Mesendoderm (in vitro differentiated cells): Measurements from ENCODE around the gene LASP1.

Experiments used
- DNase-seq: peaks from one replicate; pipeline ENCODE4 v3.0.0; 2013
- H2AK5ac ChIP-seq: 2 replicates; pipeline ENCODE4 v1.6.1; 2013; ENCODE audit warnings: low read length, inconsistent platforms
- H2BK120ac ChIP-seq: 2 replicates; pipeline ENCODE4 v1.6.1; 2013; ENCODE audit warnings: low read depth, mild to moderate bottlenecking, low read length, moderate library complexity, mixed read lengths
- H2BK15ac ChIP-seq: replicated peaks from 2 replicates; pipeline ENCODE4 v1.6.1; 2013; ENCODE audit warnings: low read depth, mild to moderate bottlenecking, moderate library complexity
- H2BK5ac ChIP-seq: 2 replicates; pipeline ENCODE4 v1.6.1; 2013; ENCODE audit warnings: low read length, inconsistent platforms
- H3K18ac ChIP-seq: 2 replicates; pipeline ENCODE4 v1.6.1; 2013; ENCODE audit warnings: mild to moderate bottlenecking, low read length, mixed read lengths
- H3K23ac ChIP-seq: one replicate; pipeline ENCODE4 v1.6.1; 2013; ENCODE audit warnings: low read length
- H3K27ac ChIP-seq: 2 replicates; pipeline ENCODE4 v1.5.1; 2013; ENCODE audit warnings: low read depth, mild to moderate bottlenecking, inconsistent platforms, low read length, moderate library complexity
- H3K27me3 ChIP-seq: 2 replicates; pipeline ENCODE4 v1.6.1; 2013; ENCODE audit warnings: low read length, control low read depth, mild to moderate bottlenecking, inconsistent platforms; ENCODE audit not compliant: insufficient read depth, poor library complexity
- H3K36me3 ChIP-seq: 2 replicates; pipeline ENCODE4 v1.6.1; 2013; ENCODE audit warnings: low read length, inconsistent platforms; ENCODE audit not compliant: control insufficient read depth, insufficient read depth
- H3K4ac ChIP-seq: one replicate; pipeline ENCODE4 v1.6.1; 2013; ENCODE audit warnings: low read depth, mild to moderate bottlenecking, low read length, moderate library complexity
- H3K4me1 ChIP-seq: 2 replicates; pipeline ENCODE4 v1.6.1; 2013; ENCODE audit warnings: low read depth, low read length, inconsistent platforms; ENCODE audit not compliant: control insufficient read depth
- H3K4me2 ChIP-seq: 2 replicates; pipeline ENCODE4 v1.6.1; 2013; ENCODE audit warnings: low read length
- H3K4me3 ChIP-seq: 2 replicates; pipeline ENCODE4 v1.5.1; 2013; ENCODE audit warnings: mild to moderate bottlenecking, low read length
- H3K56ac ChIP-seq: one replicate; pipeline ENCODE4 v1.6.1; 2013; ENCODE audit warnings: low read length
- H3K79me1 ChIP-seq: 2 replicates; pipeline ENCODE4 v1.6.1; 2013; ENCODE audit warnings: low read length, inconsistent platforms
- H3K79me2 ChIP-seq: 2 replicates; pipeline ENCODE4 v1.6.1; 2013; ENCODE audit warnings: mild to moderate bottlenecking, low read length; ENCODE audit not compliant: control insufficient read depth, insufficient read depth
- H3K9ac ChIP-seq: 2 replicates; pipeline ENCODE4 v1.6.1; 2013; ENCODE audit warnings: low read length, inconsistent platforms
- H4K5ac ChIP-seq: one replicate; pipeline ENCODE4 v1.6.1; 2013; ENCODE audit warnings: low read length
- H4K8ac ChIP-seq: one replicate; pipeline ENCODE4 v1.6.1; 2013; ENCODE audit warnings: low read depth, mild to moderate bottlenecking, control low read depth, low read length, moderate library complexity
- WGBS: extraction: QIAGEN DNeasy Blood & Tissue Kit; methylation state at CpG from one replicate; pipeline ENCODE4 v1.1.7; 2013; ENCODE audit warnings: low lambda C conversion rate, missing lambda C conversion rate; ENCODE audit not compliant: insufficient coverage; ENCODE audit errors: extremely low coverage; 5-methylcytosine and 5-hydroxymethylcytosine counted together

The LASP1 gene

DNA sequence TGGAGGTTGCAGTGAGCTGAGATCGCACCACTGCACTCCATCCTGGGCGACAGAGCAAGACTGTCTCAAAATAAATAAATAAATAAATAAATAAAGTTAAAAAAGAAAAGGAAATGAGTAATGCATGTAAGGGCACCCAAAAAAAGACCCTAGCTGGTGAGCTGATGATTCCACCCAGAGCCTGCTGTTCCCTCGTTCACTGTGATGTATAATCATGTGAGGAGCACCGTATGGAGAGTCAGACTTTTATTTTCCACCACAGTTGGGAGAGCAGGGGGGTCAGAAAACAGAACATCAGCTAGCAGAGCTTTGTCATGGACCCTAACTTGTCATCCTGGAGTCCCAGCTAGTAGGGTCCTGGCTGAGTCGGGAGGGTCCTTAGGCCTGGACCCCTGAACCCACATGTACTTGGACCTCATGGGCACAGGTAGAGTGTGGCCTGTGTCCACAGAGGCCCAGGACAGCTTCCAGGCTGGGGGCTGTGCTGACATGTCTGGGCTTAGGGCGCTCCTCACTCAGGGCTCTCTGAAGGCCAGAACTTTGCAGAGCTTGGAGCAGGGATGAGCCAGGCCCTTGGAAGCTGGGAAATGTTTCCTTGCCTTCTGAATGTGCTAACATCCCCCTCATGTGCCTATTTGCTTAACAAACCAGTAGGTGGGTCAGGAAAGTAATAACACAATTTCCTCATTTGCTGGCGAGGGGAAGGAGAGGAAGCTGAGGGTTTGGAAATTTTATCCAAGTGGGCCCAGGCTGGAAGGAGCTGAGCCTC is 36.8 kb downstream of the LASP1 start:
- no peaks in the 10 kb centered on the region for H3K27me3 ChIP-seq
- DNase-seq = no peak
- no peak overlapping the region for H2AK5ac ChIP-seq
- H4K8ac ChIP-seq = no peak overlapping the region
- no peak overlapping the region for H3K4ac ChIP-seq
- H2BK5ac ChIP-seq = no peak overlapping the region
- H2BK15ac ChIP-seq = no peak overlapping the region
- no peaks in the 10 kb centered on the region for H3K4me1 ChIP-seq
- H2BK120ac ChIP-seq = no peak overlapping the region
- no peak overlapping the region for H3K23ac ChIP-seq
- H3K79me1 ChIP-seq = peaks cover 23% of the 10 kb centered on the region
- peak overlapping the region; percentile 25 for H3K56ac ChIP-seq
- no peak overlapping the region for H3K4me2 ChIP-seq
- no peak overlapping the region for H3K9ac ChIP-seq
- no peak overlapping the region for H3K27ac ChIP-seq
- peaks cover 16% of the 10 kb centered on the region for H3K79me2 ChIP-seq
- peaks cover 2% of the 10 kb centered on the region for H3K36me3 ChIP-seq
- H3K18ac ChIP-seq = no peak overlapping the region
- H3K4me3 ChIP-seq = no peak overlapping the region
- no peak overlapping the region for H4K5ac ChIP-seq
- WGBS = no CpG with 5 or more reads among the region's 7 CpGs

DNA sequence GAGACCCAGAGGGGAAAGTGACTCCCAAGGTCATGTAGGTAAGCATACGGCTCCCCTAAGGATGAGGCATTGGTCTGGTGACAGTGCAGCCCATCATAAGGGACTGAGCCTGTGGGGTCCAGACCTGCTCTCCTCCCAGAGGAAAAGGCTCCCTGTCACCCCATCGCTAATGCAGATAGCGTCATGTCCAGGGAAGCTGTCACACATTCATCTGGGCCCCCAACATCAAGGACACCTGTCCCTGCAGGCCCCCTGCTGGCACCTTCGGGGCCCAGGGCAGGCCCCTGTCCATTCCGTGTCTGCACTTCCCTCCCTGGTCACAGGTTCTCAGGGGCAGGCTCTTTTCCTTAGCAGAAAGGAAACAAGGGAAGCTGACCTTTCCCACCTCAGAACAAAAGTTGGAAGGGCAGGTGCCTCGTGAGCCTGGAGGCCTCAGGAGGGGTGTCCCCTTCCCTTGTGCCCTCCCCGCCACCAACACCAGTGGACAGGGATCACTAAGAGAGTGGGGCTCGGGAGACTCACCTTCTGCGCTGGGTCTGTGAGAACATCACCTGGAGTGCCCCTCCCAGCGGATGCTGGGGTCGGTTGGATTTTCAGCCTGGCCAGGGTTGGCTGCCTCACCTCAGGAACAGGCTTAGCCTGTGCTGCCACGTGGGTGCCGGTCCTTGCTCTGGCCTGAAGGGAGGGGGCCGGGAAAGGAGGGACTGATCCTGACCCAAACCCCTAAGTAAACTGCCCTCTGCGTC is 38.2 kb downstream of the LASP1 start:
- no CpG with 5 or more reads among the region's 15 CpGs for WGBS
- Histone ChIP-seq H3K4me3 (no peak overlapping the region), H3K4me2 (no peak overlapping the region), H3K27me3 (no peaks in the 10 kb centered on the region), H3K23ac (no peak overlapping the region), H2BK120ac (no peak overlapping the region), H3K79me1 (peaks cover 20% of the 10 kb centered on the region), H3K56ac (no peak overlapping the region), H3K9ac (no peak overlapping the region), H3K4ac (no peak overlapping the region), H3K36me3 (peaks cover 2% of the 10 kb centered on the region), H4K5ac (no peak overlapping the region), H2AK5ac (no peak overlapping the region), H3K27ac (no peak overlapping the region), H2BK5ac (no peak overlapping the region), H2BK15ac (no peak overlapping the region), H3K4me1 (no peaks in the 10 kb centered on the region), H3K79me2 (peaks cover 14% of the 10 kb centered on the region), H3K18ac (no peak overlapping the region), H4K8ac (no peak overlapping the region)
- DNase-seq = no peak

DNA sequence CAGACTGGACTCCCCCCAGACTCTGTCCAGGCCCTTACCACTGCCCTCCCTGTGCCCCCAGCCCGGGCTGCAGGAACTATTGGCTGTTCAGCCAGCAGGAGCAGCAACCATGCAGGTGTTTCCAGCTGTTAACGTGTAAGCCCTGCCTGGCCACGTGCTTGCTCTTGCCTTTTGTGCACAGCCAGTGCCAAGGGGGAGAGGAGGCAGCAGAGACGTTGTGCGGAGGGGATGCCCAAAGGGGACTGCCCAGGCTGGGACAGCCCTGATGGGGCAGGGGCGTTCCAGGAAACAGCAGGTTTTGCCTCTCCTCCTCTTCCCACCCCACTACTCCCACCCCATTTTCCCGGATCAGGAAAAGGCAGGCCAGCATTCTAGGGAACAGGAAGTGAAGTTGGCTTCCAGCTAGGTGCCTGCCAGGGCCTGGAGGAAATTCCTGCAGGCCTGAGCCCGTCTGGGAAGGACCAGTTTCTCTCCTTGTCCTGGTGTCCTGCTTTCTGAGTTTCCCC is 38.9 kb downstream of the LASP1 start:
- Histone ChIP-seq H2BK15ac (no peak overlapping the region), H3K27me3 (no peaks in the 10 kb centered on the region)

DNA sequence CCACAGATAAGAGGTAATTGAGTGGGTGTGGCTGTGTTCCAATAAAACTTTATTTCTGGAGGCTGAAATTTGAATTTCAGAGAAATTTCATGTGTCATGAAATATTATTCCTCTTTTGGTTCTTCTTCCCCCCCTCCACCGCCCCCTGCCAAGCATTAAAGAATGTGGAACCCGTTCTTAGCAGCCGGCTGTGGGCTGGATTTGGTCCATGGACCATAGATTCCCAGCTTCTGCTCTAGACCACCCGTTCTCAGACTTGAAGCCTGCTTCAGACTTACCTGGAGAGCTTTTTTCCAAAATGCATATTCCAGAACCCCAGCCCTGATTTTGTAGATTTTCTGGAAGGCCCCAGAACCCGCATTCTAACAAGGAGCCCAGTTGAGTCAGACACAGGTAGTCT is 40.5 kb downstream of the LASP1 start:
- Histone ChIP-seq H3K27me3 (no peaks in the 10 kb centered on the region), H3K4me2 (no peak overlapping the region), H2BK120ac (no peak overlapping the region), H3K79me1 (peaks cover 15% of the 10 kb centered on the region), H3K4ac (no peak overlapping the region), H2AK5ac (no peak overlapping the region), H2BK5ac (no peak overlapping the region), H3K27ac (no peak overlapping the region), H3K4me1 (no peaks in the 10 kb centered on the region), H3K36me3 (peaks cover 7% of the 10 kb centered on the region), H3K18ac (no peak overlapping the region), H3K23ac (no peak overlapping the region), H2BK15ac (no peak overlapping the region), H3K56ac (no peak overlapping the region), H3K4me3 (no peak overlapping the region), H4K5ac (no peak overlapping the region), H3K9ac (no peak overlapping the region), H4K8ac (no peak overlapping the region), H3K79me2 (peaks cover 9% of the 10 kb centered on the region)
- WGBS = no CpG with 5 or more reads among the region's 5 CpGs
- no peak for DNase-seq

More for the DNA sequence above, 38.9 kb downstream of the LASP1 start:
- Histone ChIP-seq H3K18ac (no peak overlapping the region), H3K4me2 (no peak overlapping the region), H3K36me3 (peaks cover 2% of the 10 kb centered on the region), H2BK120ac (no peak overlapping the region), H2BK5ac (no peak overlapping the region), H3K79me1 (peaks cover 15% of the 10 kb centered on the region), H3K4me1 (no peaks in the 10 kb centered on the region), H3K27ac (no peak overlapping the region), H2AK5ac (no peak overlapping the region), H4K5ac (no peak overlapping the region), H3K4me3 (no peak overlapping the region), H4K8ac (no peak overlapping the region), H3K23ac (no peak overlapping the region), H3K79me2 (peaks cover 11% of the 10 kb centered on the region), H3K4ac (no peak overlapping the region), H3K9ac (no peak overlapping the region), H3K56ac (peak overlapping the region; percentile 73)
- peak; percentile 58 for DNase-seq
- WGBS = no CpG with 5 or more reads among the region's 8 CpGs

DNA sequence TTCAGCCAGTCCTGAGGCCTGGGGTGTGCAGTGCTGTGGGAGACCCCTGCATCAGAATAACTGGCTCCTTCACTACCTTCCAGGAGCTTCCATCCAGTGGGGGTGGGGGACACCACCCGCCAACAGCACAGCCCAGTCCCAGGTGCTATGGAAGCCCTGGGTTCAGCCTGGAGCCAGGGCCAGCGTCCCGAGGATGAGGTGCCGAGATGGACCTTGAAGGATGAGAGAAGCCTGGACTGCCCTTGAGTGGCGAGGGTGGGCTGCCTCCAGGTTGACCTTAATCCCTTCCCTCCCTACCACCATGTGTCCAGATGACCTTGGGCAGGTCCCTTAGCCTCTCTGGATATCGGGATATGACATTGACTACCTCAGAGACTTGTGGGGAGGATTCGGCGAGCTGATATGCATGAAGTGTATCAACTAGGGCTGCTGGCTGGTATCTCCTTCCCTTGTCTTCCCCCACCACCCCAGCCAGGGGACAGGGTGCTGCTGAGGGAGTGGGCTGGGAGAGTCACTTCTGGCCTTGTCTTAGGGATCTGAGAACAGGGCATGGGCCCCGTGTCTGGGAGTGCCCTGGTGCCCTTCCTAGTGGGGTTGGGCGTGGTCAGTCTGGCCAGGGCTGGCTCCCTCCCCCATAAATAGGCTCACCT is 41.3 kb downstream of the LASP1 start:
- Histone ChIP-seq H3K9ac (no peak overlapping the region), H3K36me3 (peaks cover 8% of the 10 kb centered on the region), H3K4ac (no peak overlapping the region), H3K79me1 (peaks cover 15% of the 10 kb centered on the region), H2BK120ac (no peak overlapping the region), H2BK15ac (no peak overlapping the region), H3K4me3 (no peak overlapping the region), H3K27ac (no peak overlapping the region), H3K4me1 (no peaks in the 10 kb centered on the region), H4K8ac (no peak overlapping the region), H2BK5ac (no peak overlapping the region), H3K23ac (no peak overlapping the region), H3K4me2 (no peak overlapping the region), H3K56ac (no peak overlapping the region), H3K27me3 (no peaks in the 10 kb centered on the region), H3K18ac (no peak overlapping the region), H4K5ac (no peak overlapping the region), H3K79me2 (peaks cover 9% of the 10 kb centered on the region), H2AK5ac (no peak overlapping the region)
- WGBS = no CpG with 5 or more reads among the region's 10 CpGs
- DNase-seq = no peak
